BLaER1 treated with 17β-estradiol and CSF1 and Interleukin-3, amounts not matched to agents 10 nM and 100 nM (cell line): ENCODE measurements around the gene SATB2.
A peak's percentile ranks its signal among the peaks of the same experiment; 100 is the strongest.

Experiments used
- H3K27ac ChIP-seq, 11 experiments: shearing (Covaris generic); formaldehyde crosslinking; 2 replicates each; pipeline ENCODE4 v1.8.1; 2022
- H3K27me3 ChIP-seq, 11 experiments: shearing (Covaris generic); formaldehyde crosslinking; 2 replicates each; pipeline ENCODE4 v1.8.1; 2022
- H3K36me3 ChIP-seq, 11 experiments: shearing (Covaris generic); formaldehyde crosslinking; 2 replicates each; pipeline ENCODE4 v1.8.1; 2022
- H3K4me1 ChIP-seq, 10 experiments: shearing (Covaris generic); formaldehyde crosslinking; 2 replicates each; pipeline ENCODE4 v1.8.1; 2022
- H3K4me2 ChIP-seq, 11 experiments: shearing (Covaris generic); formaldehyde crosslinking; 2 replicates each; pipeline ENCODE4 v1.8.1; 2022
- H3K4me3 ChIP-seq, 10 experiments: shearing (Covaris generic); formaldehyde crosslinking; 2 replicates each; pipeline ENCODE4 v1.8.1; 2022
- H3K9ac ChIP-seq, 11 experiments: shearing (Covaris generic); formaldehyde crosslinking; 2 replicates each; pipeline ENCODE4 v1.8.1; 2022
- H3K9me3 ChIP-seq, 11 experiments: shearing (Covaris generic); formaldehyde crosslinking; replicated peaks in 1 of 11; 2 replicates each; pipeline ENCODE4 v1.8.1; 2022
- H4K20me1 ChIP-seq, 11 experiments: shearing (Covaris generic); formaldehyde crosslinking; 2 replicates each; pipeline ENCODE4 v1.8.1; 2022
- Cebpa-rat ChIP-seq, 11 experiments: shearing (Covaris generic); IDR thresholded peaks; 2 replicates each; pipeline ENCODE4 v1.8.1; 2022

Gene SATB2

GRCh38 chr2:199381531-199381930 lies 76.2 kb downstream of the SATB2 start:
- Histone ChIP-seq H4K20me1 (no peaks in the 10 kb centered on the region), H3K4me3 (peak overlapping the region in 1 of 10 experiments; percentile 9; a peak in 1 of 20 replicates), H3K4me2 (peak overlapping the region; percentile 49 to 81 (median 74); a peak in 21 of 22 replicates), H3K9ac (no peak overlapping the region), H3K27me3 (no peaks in the 10 kb centered on the region), H3K27ac (no peak overlapping the region), H3K36me3 (no peaks in the 10 kb centered on the region), H3K9me3 (no peaks in the 10 kb centered on the region), H3K4me1 (peaks cover 13 to 26% (median 22%) of the 10 kb centered on the region in 10 experiments)
- TF ChIP-seq Cebpa-rat (IDR thresholded peaks at IDR 0.05) = no peak

GRCh38 chr2:199378948-199379650 lies 78.6 kb downstream of the SATB2 start:
- no peak overlapping the region for H3K9ac ChIP-seq
- TF ChIP-seq Cebpa-rat (IDR thresholded peaks at IDR 0.05) = no peak
- H3K36me3 ChIP-seq = no peaks in the 10 kb centered on the region
- H3K4me1 ChIP-seq = peaks cover 13 to 26% (median 22%) of the 10 kb centered on the region in 10 experiments
- H3K9me3 ChIP-seq = no peaks in the 10 kb centered on the region
- H4K20me1 ChIP-seq = no peaks in the 10 kb centered on the region
- H3K27me3 ChIP-seq = no peaks in the 10 kb centered on the region
- no peak overlapping the region for H3K4me3 ChIP-seq
- H3K4me2 ChIP-seq = no peak overlapping the region
- H3K27ac ChIP-seq = no peak overlapping the region

DNA sequence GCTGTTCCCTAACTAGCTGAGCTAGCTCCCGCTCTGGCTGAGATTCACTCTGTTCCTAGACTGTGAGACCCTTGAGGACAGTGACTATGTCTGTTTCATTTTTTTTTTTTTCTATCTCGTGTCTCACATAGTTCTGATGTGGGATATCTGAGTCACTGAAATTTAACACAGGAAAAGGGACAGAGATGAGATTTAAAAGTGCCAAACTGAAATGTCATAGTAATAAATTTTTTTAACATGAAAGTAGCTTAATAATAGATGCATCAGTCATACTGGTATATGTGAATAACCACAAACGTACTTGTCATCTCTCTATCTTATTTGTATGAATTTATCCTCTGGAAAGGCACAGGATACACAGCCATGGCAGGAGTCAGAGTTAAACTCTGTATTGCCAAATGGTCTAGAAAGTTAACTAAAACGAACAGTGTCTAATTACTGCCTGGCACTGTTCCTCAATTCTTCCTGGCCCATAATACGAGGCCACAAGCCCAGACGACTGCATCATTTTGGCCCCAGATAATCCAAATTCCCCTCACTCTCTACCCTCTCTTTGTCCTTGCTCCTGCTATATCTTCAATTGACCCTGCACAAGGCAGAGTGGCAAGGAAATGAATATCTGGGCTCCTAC lies 87.5 kb downstream of the SATB2 start:
- no peaks in the 10 kb centered on the region for H3K36me3 ChIP-seq
- no peak overlapping the region for H3K9ac ChIP-seq
- H3K27ac ChIP-seq = no peak overlapping the region
- H3K27me3 ChIP-seq = no peaks in the 10 kb centered on the region
- no peaks in the 10 kb centered on the region for H3K4me1 ChIP-seq
- no peak overlapping the region for H3K4me2 ChIP-seq
- no peaks in the 10 kb centered on the region for H3K9me3 ChIP-seq
- no peaks in the 10 kb centered on the region for H4K20me1 ChIP-seq
- no peak for TF ChIP-seq Cebpa-rat (IDR thresholded peaks at IDR 0.05)
- no peak overlapping the region for H3K4me3 ChIP-seq

DNA sequence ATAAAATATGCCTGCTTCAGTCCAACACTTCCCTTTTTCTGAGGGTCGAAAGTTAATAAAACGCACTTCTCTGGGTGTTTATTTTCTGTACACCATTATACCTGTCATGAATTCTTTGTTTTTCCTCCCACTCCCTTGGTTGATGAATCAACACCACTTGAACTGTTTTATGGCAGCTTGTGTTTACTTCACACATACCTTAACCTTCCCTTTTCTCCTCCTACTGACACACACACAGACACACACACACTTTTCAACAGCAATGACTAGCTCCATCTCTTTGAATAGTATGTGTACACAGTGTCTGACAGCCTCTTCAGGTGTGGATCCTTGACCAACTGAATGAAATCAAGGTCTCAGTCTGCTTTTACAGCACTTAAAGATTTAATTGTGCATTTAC lies 91.3 kb downstream of the SATB2 start:
- Histone ChIP-seq H3K4me1 (no peaks in the 10 kb centered on the region), H3K9me3 (no peaks in the 10 kb centered on the region), H3K27ac (no peak overlapping the region), H4K20me1 (no peaks in the 10 kb centered on the region), H3K9ac (no peak overlapping the region), H3K36me3 (no peaks in the 10 kb centered on the region), H3K4me3 (no peak overlapping the region), H3K27me3 (no peaks in the 10 kb centered on the region), H3K4me2 (no peak overlapping the region)
- TF ChIP-seq Cebpa-rat (IDR thresholded peaks at IDR 0.05) = no peak

DNA sequence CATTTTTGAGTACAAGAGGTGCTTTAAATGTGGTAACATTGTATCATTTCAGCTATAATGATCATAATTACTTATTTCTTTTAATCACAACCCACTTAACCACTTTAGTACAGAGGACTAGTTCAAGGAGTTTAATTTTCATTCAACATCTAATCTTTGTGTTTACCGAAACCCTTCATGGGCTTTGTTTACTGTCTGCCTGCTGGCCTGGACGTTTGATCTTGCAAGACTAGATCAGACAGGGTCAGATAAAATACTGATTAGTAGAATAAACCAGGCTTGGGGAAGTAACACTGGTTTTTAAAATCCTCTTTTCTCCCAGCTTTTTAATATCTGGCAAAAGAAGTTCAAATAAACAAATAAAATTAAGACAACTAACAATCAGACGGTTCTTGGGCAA lies 93.6 kb downstream of the SATB2 start:
- no peaks in the 10 kb centered on the region for H3K27me3 ChIP-seq
- no peaks in the 10 kb centered on the region for H3K9me3 ChIP-seq
- H4K20me1 ChIP-seq = no peaks in the 10 kb centered on the region
- no peak overlapping the region for H3K9ac ChIP-seq
- no peak overlapping the region for H3K27ac ChIP-seq
- no peaks in the 10 kb centered on the region for H3K36me3 ChIP-seq
- H3K4me3 ChIP-seq = no peak overlapping the region
- H3K4me2 ChIP-seq = no peak overlapping the region
- H3K4me1 ChIP-seq = no peaks in the 10 kb centered on the region
- TF ChIP-seq Cebpa-rat (IDR thresholded peaks at IDR 0.05) = no peak

DNA sequence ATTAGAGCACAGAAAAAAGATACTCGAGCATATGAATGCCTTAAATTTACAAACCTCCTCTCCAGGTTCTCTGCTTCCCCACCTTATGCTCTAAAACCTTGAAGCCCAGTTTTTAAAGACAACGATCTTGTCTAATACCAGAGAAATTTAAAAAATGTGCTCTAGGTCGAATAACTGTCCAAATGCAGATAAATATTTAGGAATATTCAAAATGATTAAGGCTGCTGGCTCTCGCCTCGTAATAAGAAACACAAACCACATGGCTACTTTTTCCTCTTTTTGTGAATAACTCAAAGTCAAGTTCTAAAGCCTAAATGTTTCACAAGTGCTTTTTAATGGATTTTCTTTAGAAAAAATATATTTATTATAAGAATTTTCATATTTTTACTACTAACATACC lies 101.3 kb downstream of the SATB2 start:
- Histone ChIP-seq H3K36me3 (no peaks in the 10 kb centered on the region), H3K4me1 (no peaks in the 10 kb centered on the region), H3K9ac (no peak overlapping the region), H3K4me3 (no peak overlapping the region), H3K27ac (no peak overlapping the region), H3K9me3 (no peaks in the 10 kb centered on the region), H4K20me1 (no peaks in the 10 kb centered on the region), H3K4me2 (no peak overlapping the region), H3K27me3 (no peaks in the 10 kb centered on the region)
- TF ChIP-seq Cebpa-rat (IDR thresholded peaks at IDR 0.05) = no peak

DNA sequence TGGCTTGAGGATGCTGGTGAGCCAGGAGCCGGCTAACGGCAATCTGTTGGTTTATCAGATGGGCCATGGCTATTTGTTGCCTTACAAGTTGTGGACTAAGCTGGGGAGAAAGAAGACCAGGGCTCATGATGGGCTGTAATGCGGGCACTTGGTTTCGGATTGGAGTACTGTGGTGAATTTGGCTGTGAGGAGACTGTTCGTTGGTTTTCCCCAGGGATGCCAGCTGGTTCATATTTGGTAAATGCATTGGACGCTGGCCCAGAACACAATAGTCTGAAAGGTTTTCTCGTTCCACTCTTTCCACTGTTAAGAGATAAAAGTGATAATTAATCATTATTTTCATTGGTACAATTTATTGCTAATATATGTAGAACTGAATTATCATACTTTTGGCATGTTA lies 108.9 kb downstream of the SATB2 start:
- H3K27ac ChIP-seq = no peak overlapping the region
- H3K9ac ChIP-seq = no peak overlapping the region
- H3K4me2 ChIP-seq = no peak overlapping the region
- H4K20me1 ChIP-seq = no peaks in the 10 kb centered on the region
- H3K4me3 ChIP-seq = no peak overlapping the region
- no peaks in the 10 kb centered on the region for H3K27me3 ChIP-seq
- H3K36me3 ChIP-seq = no peaks in the 10 kb centered on the region
- no peaks in the 10 kb centered on the region for H3K4me1 ChIP-seq
- H3K9me3 ChIP-seq = no peaks in the 10 kb centered on the region
- no peak for TF ChIP-seq Cebpa-rat (IDR thresholded peaks at IDR 0.05)

DNA sequence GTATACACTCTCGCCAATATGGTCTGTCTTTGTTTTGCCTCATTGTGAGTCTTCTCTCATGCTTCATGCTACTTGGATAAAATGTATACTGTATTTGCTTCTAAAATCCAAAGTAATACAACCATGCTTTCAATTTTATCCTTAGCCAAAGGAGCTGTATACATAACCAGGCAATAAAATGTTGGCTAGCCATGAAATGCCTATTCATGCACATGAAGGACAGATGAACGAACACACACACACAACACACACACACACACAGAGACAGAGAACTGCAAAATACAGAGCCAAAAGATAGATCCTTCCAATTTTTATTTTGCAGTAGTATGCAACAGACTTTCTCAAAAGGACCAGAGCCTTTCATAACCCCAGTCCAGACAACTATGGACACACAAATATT lies 113.7 kb downstream of the SATB2 start:
- H3K9me3 ChIP-seq = no peaks in the 10 kb centered on the region
- H3K9ac ChIP-seq = no peak overlapping the region
- no peaks in the 10 kb centered on the region for H4K20me1 ChIP-seq
- no peak for TF ChIP-seq Cebpa-rat (IDR thresholded peaks at IDR 0.05)
- H3K4me2 ChIP-seq = no peak overlapping the region
- no peaks in the 10 kb centered on the region for H3K36me3 ChIP-seq
- no peak overlapping the region for H3K4me3 ChIP-seq
- H3K4me1 ChIP-seq = 0 out of 20 replicates have a peak, but pooled peaks cover 0 to 4% (median 0%) of the 10 kb centered on the region in 10 experiments
- H3K27ac ChIP-seq = no peak overlapping the region
- no peaks in the 10 kb centered on the region for H3K27me3 ChIP-seq

GRCh38 chr2:199342334-199342733 lies 115.4 kb downstream of the SATB2 start:
- Histone ChIP-seq H3K4me3 (no peak overlapping the region), H4K20me1 (no peaks in the 10 kb centered on the region), H3K9me3 (no peaks in the 10 kb centered on the region), H3K4me2 (no peak overlapping the region), H3K4me1 (0 out of 20 replicates have a peak, but pooled peaks cover 0 to 4% (median 0%) of the 10 kb centered on the region in 10 experiments), H3K9ac (no peak overlapping the region), H3K27ac (no peak overlapping the region), H3K36me3 (no peaks in the 10 kb centered on the region), H3K27me3 (no peaks in the 10 kb centered on the region)
- no peak for TF ChIP-seq Cebpa-rat (IDR thresholded peaks at IDR 0.05)

GRCh38 chr2:199341123-199341522 lies 116.6 kb downstream of the SATB2 start:
- Histone ChIP-seq H3K4me2 (peak overlapping the region in 2 of 11 experiments; percentile 19 to 28; a peak in 3 of 22 replicates), H3K9ac (no peak overlapping the region), H3K4me3 (no peak overlapping the region), H3K27ac (no peak overlapping the region), H3K9me3 (no peaks in the 10 kb centered on the region), H4K20me1 (no peaks in the 10 kb centered on the region), H3K36me3 (no peaks in the 10 kb centered on the region), H3K27me3 (no peaks in the 10 kb centered on the region), H3K4me1 (0 out of 20 replicates have a peak, but pooled peaks cover 0 to 4% (median 0%) of the 10 kb centered on the region in 10 experiments)
- no peak for TF ChIP-seq Cebpa-rat (IDR thresholded peaks at IDR 0.05)
